Ishikawa (cell line): ENCODE data around the gene HYAL4.

ENCODE experiments used
- CEBPB ChIP-seq: IDR thresholded peaks from 2 replicates; pipeline ENCODE4 v1.6.1; 2012
- CREB1 ChIP-seq: IDR thresholded peaks from 2 replicates; pipeline ENCODE4 v1.6.1; 2012; ENCODE audit warnings: low read depth
- EGR1 ChIP-seq: IDR thresholded peaks from 2 replicates; pipeline ENCODE4 v1.6.1; 2012
- EP300 ChIP-seq: IDR thresholded peaks from 2 replicates; pipeline ENCODE4 v1.6.1; 2012; ENCODE audit warnings: borderline replicate concordance
- FOXM1 ChIP-seq: IDR thresholded peaks from 2 replicates; pipeline ENCODE4 v1.6.1; 2012; ENCODE audit warnings: low read depth, borderline replicate concordance
- MAX ChIP-seq: IDR thresholded peaks from 2 replicates; pipeline ENCODE4 v1.6.1; 2012
- NFIC ChIP-seq: IDR thresholded peaks from 2 replicates; pipeline ENCODE4 v1.6.1; 2012
- RAD21 ChIP-seq: IDR thresholded peaks from 2 replicates; pipeline ENCODE4 v1.6.1; 2012; ENCODE audit warnings: low read depth
- REST ChIP-seq: IDR thresholded peaks from 2 replicates; pipeline ENCODE4 v1.6.1; 2012; ENCODE audit warnings: low read depth, mild to moderate bottlenecking
- TAF1 ChIP-seq: IDR thresholded peaks from 2 replicates; pipeline ENCODE4 v1.6.1; 2012; ENCODE audit warnings: low read depth, mild to moderate bottlenecking
- TCF12 ChIP-seq: IDR thresholded peaks from 2 replicates; pipeline ENCODE4 v1.6.1; 2012; ENCODE audit warnings: low read depth
- TEAD4 ChIP-seq: IDR thresholded peaks from 2 replicates; pipeline ENCODE4 v1.6.1; 2012
- USF1 ChIP-seq: IDR thresholded peaks from 2 replicates; pipeline ENCODE4 v1.6.1; 2012
- YY1 ChIP-seq: IDR thresholded peaks from 2 replicates; pipeline ENCODE4 v1.6.1; 2012; ENCODE audit warnings: low read depth
- ZBTB7A ChIP-seq: IDR thresholded peaks from 2 replicates; pipeline ENCODE4 v1.6.1; 2012; ENCODE audit warnings: low read depth

Gene HYAL4

GRCh38 chr7:123836656-123837055, 8.3 kb upstream of the HYAL4 start:
- TF ChIP-seq ZBTB7A (no peak), NFIC (no peak), FOXM1 (no peak), REST (no peak)

GRCh38 chr7:123845823-123846216, 851 bp downstream of the HYAL4 start:
- no peak for TF ChIP-seq EGR1
- TF ChIP-seq TCF12: no peak
- TF ChIP-seq CREB1: no peak
- TF ChIP-seq CEBPB: no peak
- TF ChIP-seq FOXM1: no peak
- no peak for TF ChIP-seq TAF1
- TF ChIP-seq EP300: no peak
- TF ChIP-seq NFIC: no peak
- no peak for TF ChIP-seq YY1
- no peak for TF ChIP-seq ZBTB7A
- no peak for TF ChIP-seq USF1

GRCh38 chr7:123846217-123846891, 1.4 kb downstream of the HYAL4 start:
- TF ChIP-seq TAF1: no peak
- TF ChIP-seq YY1: no peak
- no peak for TF ChIP-seq TEAD4
- no peak for TF ChIP-seq CREB1
- no peak for TF ChIP-seq EGR1
- TF ChIP-seq TCF12: no peak
- TF ChIP-seq CEBPB: no peak
- TF ChIP-seq MAX: no peak
- no peak for TF ChIP-seq EP300
- no peak for TF ChIP-seq USF1

GRCh38 chr7:123847868-123848267, 2.9 kb downstream of the HYAL4 start:
- TF ChIP-seq YY1 (no peak), RAD21 (no peak)

GRCh38 chr7:123849855-123850254, 4.9 kb downstream of the HYAL4 start:
- no peak for TF ChIP-seq TCF12
- no peak for TF ChIP-seq ZBTB7A
- no peak for TF ChIP-seq REST
- no peak for TF ChIP-seq YY1
- no peak for TF ChIP-seq CEBPB
- no peak for TF ChIP-seq MAX
- TF ChIP-seq TEAD4: no peak
- TF ChIP-seq EGR1: no peak
- TF ChIP-seq RAD21: no peak
- no peak for TF ChIP-seq NFIC
- no peak for TF ChIP-seq TAF1
- TF ChIP-seq FOXM1: no peak
- TF ChIP-seq CREB1: no peak
- TF ChIP-seq USF1: no peak
- no peak for TF ChIP-seq EP300

- no peak for TF ChIP-seq USF1
- TF ChIP-seq REST: no peak
- TF ChIP-seq CREB1: no peak
- TF ChIP-seq MAX: no peak
- TF ChIP-seq TAF1: no peak
- TF ChIP-seq ZBTB7A: no peak
- TF ChIP-seq CEBPB: no peak
- no peak for TF ChIP-seq YY1
- no peak for TF ChIP-seq NFIC
- no peak for TF ChIP-seq TEAD4
- TF ChIP-seq FOXM1: no peak
- no peak for TF ChIP-seq EP300
Observed at GRCh38 chr7:123860848-123861247, 15.9 kb downstream of the HYAL4 start.
